HG03432 (cell line): ENCODE data around the gene HOXC4.
"Not testable (repeated sequence)": the region's sequence is repeated elsewhere in the genome, so short reads cannot be mapped to it uniquely, and the experiment has no call there.

Experiments used
- ATAC-seq: cut with Tn5 transposase; IDR thresholded peaks from one replicate; pipeline ENCODE4 v1.9.1; 2021; ENCODE audit warnings: mild to moderate bottlenecking, moderate library complexity; ENCODE audit not compliant: unreplicated experiment

The HOXC4 gene

DNA sequence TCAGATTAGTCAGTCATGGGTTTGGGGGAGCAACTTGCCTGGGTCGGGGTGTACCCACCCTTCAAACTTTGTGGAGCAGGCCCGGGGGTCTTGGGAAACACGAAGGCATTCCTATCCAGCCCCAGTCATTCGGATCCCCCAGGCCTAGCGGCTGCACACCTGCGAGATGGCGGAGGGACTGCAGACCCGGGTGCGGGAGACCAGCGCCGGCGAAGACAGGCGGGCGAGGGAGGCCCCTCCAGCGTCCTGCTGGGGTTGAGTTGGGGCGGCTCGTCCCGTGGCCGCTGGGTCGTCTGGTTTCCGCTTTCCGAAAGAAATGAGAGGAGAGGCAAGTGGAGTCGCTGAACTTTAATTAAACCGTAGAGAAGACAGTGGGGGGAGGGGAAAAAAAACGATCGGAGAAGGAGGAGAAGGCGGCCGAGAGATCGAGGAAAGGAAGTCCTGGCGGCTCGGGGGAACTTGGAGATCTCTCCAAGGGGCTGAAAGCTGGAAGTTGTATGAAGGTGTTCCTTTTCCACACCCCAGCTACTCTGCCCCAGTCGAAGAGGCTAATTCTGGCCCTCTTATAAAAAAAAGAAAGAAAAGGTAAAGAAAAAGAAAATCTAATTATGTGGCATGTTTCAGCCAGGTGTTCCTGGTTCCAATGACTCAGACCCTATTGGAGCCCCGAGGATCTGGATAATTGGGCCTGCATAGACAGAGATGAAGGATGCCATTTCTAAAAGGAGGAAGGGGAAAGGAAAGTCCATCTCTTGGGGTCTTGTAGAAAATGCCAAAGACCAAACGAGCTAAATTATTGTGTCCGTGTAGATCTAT, 28.2 kb downstream of the HOXC4 start:
- ATAC-seq: not testable (repeated sequence)

DNA sequence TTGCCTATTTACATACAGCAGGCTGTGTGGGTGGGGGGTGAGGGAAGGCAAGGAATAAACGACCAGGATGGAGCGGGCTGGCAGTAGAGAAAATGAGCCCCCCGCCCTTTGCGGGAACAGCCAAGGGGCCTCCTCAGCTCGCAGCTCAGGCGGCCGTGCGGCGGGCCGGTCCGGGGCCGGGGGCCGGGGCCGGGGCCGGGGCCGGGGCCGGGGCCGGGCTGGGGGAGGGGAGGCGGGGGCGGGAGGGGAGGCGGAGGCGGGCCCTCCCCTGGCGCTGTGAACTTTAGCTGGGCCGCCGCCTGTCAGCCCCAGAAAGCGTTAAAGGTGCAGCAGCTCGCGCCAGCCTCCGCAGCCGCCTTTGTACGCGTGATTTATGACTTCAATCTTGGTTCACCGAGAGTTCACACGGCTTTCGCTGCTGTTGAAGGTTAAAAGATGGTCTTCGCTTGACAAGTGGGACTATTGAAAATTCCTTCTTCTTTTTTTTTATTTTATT, 28.8 kb downstream of the HOXC4 start:
- ATAC-seq: no peak

DNA sequence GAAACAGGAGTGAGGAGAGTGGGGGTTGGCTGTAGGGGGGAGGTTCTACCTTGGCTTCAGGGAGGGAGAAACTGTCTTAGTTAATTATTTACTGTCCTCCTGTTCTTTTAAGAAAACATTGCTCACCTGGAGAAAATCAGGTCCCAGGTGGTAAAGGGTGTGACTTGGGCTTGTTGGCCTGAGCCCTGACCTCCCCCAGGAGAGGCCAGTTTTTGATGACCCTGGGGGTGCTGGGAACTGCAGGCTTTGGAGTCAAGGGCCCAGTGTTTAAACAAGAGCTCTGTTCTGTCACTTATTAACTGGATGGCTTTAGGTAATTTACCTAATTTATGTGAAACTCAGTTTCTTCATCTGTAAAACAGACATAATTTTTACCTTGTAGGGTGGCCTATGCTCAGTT, 34.4 kb downstream of the HOXC4 start:
- ATAC-seq: not testable (repeated sequence)

DNA sequence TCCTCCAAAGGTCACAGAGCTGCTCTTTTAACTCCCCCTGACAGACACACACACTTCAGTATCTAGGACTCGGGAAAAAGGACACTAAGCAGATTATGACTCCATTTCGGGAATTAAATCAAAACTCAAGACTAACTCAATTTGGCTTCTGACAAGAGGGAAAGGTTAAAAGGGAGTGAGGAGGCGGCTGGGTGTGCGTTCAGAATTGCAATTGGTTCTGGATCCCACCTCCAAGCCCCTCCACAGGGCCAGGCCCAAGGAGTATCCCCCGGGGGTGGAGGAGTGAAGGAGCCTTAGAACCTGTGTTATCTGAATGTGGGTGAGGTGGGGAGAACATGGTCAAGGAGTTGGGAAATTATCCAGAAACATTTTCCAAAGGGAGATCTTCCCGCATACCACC, 35.8 kb downstream of the HOXC4 start:
- not testable (repeated sequence) for ATAC-seq

DNA sequence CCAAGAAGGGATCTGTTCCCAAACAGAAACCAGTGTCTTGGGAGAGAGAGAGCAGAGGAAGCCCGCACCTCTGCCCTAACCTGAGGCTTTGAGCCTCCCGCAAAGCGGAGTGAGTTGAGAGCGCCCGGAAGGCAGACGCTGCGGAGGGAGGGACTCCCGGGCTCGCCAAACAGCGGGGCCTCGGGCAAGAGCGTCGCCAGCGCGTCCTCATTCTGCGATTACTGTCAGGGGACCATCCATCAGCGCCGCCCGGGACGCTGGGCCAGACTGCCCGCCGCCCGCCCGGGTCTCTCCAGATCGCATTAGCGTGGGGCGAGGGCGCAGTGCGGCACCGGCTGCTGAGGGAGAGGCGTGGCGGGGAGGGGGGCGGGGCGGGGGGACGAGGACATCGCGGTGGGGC, 36.7 kb downstream of the HOXC4 start:
- not testable (repeated sequence) for ATAC-seq

DNA sequence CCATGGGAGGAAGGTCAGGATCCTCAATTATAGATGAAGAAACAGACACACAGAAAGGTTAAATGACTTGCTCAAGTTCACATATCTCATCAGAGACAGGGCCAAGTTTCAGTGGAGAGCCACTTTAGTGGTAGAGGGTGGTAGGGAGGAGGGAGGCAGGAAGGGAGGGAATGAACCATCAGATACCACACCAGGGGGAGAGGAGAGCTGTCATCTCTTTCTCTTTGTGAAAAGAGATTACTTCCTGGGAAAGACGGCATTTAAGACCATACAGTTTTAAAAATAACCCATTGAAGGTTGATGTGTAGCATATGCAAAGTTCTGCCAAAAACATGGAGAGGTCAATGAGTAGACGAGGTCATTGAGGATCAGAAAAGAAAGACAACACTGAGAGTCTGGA, 39.3 kb downstream of the HOXC4 start:
- ATAC-seq: not testable (repeated sequence)

DNA sequence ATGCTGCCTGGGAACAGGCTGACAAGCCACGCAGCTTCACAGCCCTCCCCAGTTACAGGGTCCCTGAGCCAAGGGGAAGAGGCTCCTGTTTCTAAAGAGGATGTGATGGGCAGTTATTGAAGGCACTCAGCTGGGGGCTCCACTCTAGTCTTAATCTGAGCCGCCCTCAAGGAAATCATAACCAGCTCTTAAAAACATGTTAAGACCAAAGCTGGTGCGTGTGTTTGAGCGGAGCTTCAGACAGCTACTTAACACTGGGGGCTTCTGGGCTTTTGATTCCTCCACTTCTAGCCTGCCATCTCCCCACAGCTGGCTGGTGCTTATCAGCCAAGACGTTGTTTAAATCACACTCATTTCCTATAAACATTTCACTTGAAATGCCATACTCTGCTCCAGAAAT, 42.3 kb downstream of the HOXC4 start:
- ATAC-seq: not testable (repeated sequence)

DNA sequence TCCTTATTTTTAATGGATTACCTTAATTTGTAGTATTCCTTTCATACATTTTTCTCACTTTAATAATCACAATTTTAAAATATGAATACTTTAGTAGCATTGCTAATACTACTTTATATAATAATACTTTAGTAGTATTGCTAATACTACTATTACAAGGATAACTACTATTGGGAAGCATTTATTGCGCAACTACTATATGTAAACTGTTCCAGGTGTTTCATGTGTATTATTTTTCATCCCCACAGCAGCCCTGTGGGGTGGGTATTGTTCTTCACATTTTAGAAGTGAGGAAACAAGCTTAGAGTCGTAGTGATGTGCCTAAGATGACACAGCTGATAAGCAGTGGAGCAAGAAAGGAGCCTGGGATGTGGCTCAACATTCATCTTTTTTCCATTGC, 45.0 kb downstream of the HOXC4 start:
- ATAC-seq: not testable (repeated sequence)

DNA sequence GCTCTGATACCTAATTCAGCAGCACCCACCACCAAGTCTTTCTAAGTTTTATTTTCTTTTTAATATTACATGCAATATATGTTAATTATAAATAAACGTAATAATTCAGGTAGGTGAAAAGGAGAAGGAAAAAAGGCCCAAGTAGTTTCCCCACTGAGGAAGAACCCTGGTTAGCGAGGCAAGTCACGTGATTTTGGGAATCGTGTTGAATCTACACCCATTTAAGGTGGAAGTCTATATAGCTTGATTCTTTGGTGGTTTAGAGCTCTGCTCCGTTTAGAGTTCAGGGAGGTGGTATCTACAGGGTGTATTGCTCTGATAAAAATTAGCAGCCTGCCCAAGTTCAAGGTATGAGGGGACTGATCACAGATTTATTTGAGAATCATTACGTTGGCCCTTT, 47.0 kb downstream of the HOXC4 start:
- not testable (repeated sequence) for ATAC-seq

DNA sequence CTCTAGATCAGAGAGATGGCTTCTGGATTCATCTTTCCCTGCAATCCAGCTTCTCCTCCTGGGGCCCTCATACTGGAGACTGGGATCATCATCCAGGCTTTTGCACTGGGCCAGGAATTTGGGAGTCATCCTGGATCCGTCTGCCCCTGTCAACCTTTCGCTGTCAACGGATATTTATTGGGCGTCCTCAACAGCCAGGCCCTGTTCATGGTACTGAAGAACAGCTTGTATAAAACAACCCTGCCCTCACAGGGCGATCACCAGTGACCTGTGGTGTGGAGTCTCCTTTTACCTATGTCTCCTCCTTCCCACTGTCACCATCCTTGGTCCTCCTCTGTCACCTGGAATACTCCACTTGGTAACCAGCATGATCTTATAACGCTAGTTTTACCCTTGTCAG, 48.6 kb downstream of the HOXC4 start:
- not testable (repeated sequence) for ATAC-seq

DNA sequence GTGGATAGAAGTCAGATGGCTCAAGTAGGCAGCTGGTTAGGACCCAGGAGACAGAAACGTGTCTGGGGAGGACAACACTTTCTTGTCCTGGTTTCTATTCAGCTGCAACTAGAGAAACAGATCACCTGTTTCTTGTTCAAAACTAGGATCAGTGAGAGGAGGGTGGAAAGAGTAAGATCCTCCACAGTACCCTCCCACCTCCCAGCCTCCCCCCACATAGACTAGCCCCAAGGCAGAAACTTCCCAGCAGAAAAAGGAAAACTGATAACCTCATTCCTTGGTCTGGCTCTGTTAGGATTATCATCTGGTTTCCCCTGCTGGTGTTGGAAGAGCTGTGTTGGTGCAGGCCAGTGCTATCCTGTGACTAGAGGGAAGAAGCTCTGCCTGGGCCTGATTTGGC, 50.2 kb downstream of the HOXC4 start:
- ATAC-seq: not testable (repeated sequence)
